IMR-90 (cell line): ENCODE data around the gene COX19.

ENCODE experiments used
- CTCF ChIP-seq: conservative IDR thresholded peaks from 2 replicates; pipeline ENCODE4 v1.5.1; 2012; ENCODE audit warnings: mild to moderate bottlenecking, low read depth, low read length, improper control_type of control experiment
- POLR2A ChIP-seq: IDR thresholded peaks from 2 replicates; pipeline ENCODE4 v1.6.1; 2012; ENCODE audit warnings: mild to moderate bottlenecking, low read depth, low read length
- RCOR1 ChIP-seq: IDR thresholded peaks from 2 replicates; pipeline ENCODE4 v1.6.1; 2012; ENCODE audit warnings: mild to moderate bottlenecking, low read length, improper control_type of control experiment; ENCODE audit not compliant: insufficient replicate concordance
- RFX5 ChIP-seq: IDR thresholded peaks from 2 replicates; pipeline ENCODE4 v1.8.0; 2012; ENCODE audit warnings: low read depth, mild to moderate bottlenecking, low read length, moderate library complexity

- no peak for TF ChIP-seq CTCF
- TF ChIP-seq RFX5: no peak
- no peak for TF ChIP-seq RCOR1
- TF ChIP-seq POLR2A: no peak
These were observed 16.1 kb downstream of the COX19 start for GRCh38 chr7:959271-959670.
